GM23338 (cell line): Measurements from ENCODE around the gene HIVEP1. TPM values are rescaled to one million over a fixed set of nuclear protein-coding genes. Genes with fewer than 3 reads are reported as not detected.

ENCODE experiments used
- ATAC-seq: fragments of 200-7000 bp; cut with Tn5 transposase; 3 replicates; pipeline ENCODE4 v1.9.1; 2020
- DNase-seq: peaks from one replicate; pipeline ENCODE4 v3.0.0-alpha.2; 2015; ENCODE audit warnings: low spot score
- H2AFZ ChIP-seq: fragments of 200-600 bp; sonication (generic); 2 replicates; pipeline ENCODE4 v1.8.0; 2016; ENCODE audit warnings: antibody characterized with exemption, mild to moderate bottlenecking, moderate library complexity
- H3F3A ChIP-seq: fragments of 200-600 bp; sonication (generic); replicated peaks from 2 replicates; pipeline ENCODE4 v1.8.0; 2017; ENCODE audit warnings: antibody characterized with exemption, mixed run types, low read depth
- H3K27ac ChIP-seq: fragments of 200-600 bp; sonication (generic); 2 replicates; pipeline ENCODE4 v1.6.1; 2016; ENCODE audit warnings: low read depth
- H3K27me3 ChIP-seq: fragments of 200-600 bp; sonication (generic); 2 replicates; pipeline ENCODE4 v1.8.0; 2016; ENCODE audit warnings: mild to moderate bottlenecking, mixed run types, moderate library complexity; ENCODE audit not compliant: insufficient read depth
- H3K36me3 ChIP-seq: fragments of 200-600 bp; sonication (generic); 2 replicates; pipeline ENCODE4 v1.8.0; 2016; ENCODE audit warnings: mild to moderate bottlenecking; ENCODE audit not compliant: insufficient read depth
- H3K4me1 ChIP-seq: fragments of 200-600 bp; sonication (generic); 2 replicates; pipeline ENCODE4 v1.8.0; 2016; ENCODE audit warnings: mild to moderate bottlenecking, moderate library complexity; ENCODE audit not compliant: insufficient read depth
- H3K4me2 ChIP-seq: fragments of 200-600 bp; sonication (generic); 2 replicates; pipeline ENCODE4 v1.7.1; 2017; ENCODE audit warnings: mixed run types
- H3K4me3 ChIP-seq: fragments of 200-600 bp; sonication (generic); 2 replicates; pipeline ENCODE4 v1.6.1; 2016; ENCODE audit warnings: mixed run types
- H3K79me2 ChIP-seq: fragments of 200-600 bp; sonication (generic); replicated peaks from 2 replicates; pipeline ENCODE4 v1.8.0; 2017; ENCODE audit warnings: mild to moderate bottlenecking; ENCODE audit not compliant: insufficient read depth
- H3K9me2 ChIP-seq: fragments of 200-600 bp; sonication (generic); 2 replicates; pipeline ENCODE4 v1.8.0; 2017; ENCODE audit not compliant: insufficient read depth
- H4K20me1 ChIP-seq: fragments of 200-600 bp; sonication (generic); replicated peaks from 2 replicates; pipeline ENCODE4 v1.8.0; 2017; ENCODE audit warnings: mild to moderate bottlenecking; ENCODE audit not compliant: insufficient read depth
- H3K27ac Mint-ChIP-seq: 2 replicates; pipeline ENCODE4 v1.8.0; 2020; ENCODE audit warnings: inconsistent platforms, mild to moderate bottlenecking, moderate library complexity, mixed read lengths
- H3K27me3 Mint-ChIP-seq: 3 replicates; pipeline ENCODE4 v1.8.0; 2022; ENCODE audit warnings: low read depth, mild to moderate bottlenecking, moderate library complexity, mixed read lengths, inconsistent platforms; ENCODE audit not compliant: insufficient read depth, poor library complexity
- H3K36me3 Mint-ChIP-seq: 3 replicates; pipeline ENCODE4 v1.8.0; 2021; ENCODE audit warnings: low read depth, mild to moderate bottlenecking, inconsistent platforms, moderate library complexity, mixed read lengths
- H3K4me1 Mint-ChIP-seq: 3 replicates; pipeline ENCODE4 v1.8.0; 2020; ENCODE audit warnings: mild to moderate bottlenecking, inconsistent platforms, mixed read lengths
- H3K4me3 Mint-ChIP-seq: 3 replicates; pipeline ENCODE4 v1.8.0; 2021; ENCODE audit warnings: moderate library complexity, mild to moderate bottlenecking, inconsistent platforms, mixed read lengths
- H3K9me3 Mint-ChIP-seq: 3 replicates; pipeline ENCODE4 v1.8.0; 2020; ENCODE audit warnings: moderate library complexity, mild to moderate bottlenecking, inconsistent platforms, mixed read lengths
- CREB1 ChIP-seq: fragments of 250-450 bp; sonication (Bioruptor Pico); IDR thresholded peaks from 2 replicates; pipeline ENCODE4 v1.5.0; 2020; ENCODE audit warnings: low read depth, mild to moderate bottlenecking, moderate library complexity
- CTCF ChIP-seq, 2 experiments: fragments of 200-600 bp in 1 of 2; sonication (generic) in 1 of 2; conservative IDR thresholded peaks; 2 replicates each; pipeline versions ENCODE4 v1.5.1 to v1.6.1; 2016 to 2017; ENCODE audit warnings: antibody characterized with exemption in 2 of 2, low read depth in 2 of 2, mild to moderate bottlenecking in 2 of 2, moderate library complexity in 1 of 2
- EZH2phosphoT487 ChIP-seq: fragments of 200-600 bp; sonication (generic); IDR thresholded peaks from one replicate; pipeline ENCODE4 v1.8.1; 2018; ENCODE audit warnings: antibody characterized with exemption; ENCODE audit not compliant: unreplicated experiment
- POLR2AphosphoS5 ChIP-seq: IDR thresholded peaks from 2 replicates; pipeline ENCODE4 v1.6.1; 2016; ENCODE audit warnings: antibody characterized with exemption, low read depth
- REST ChIP-seq: IDR thresholded peaks from one replicate; pipeline ENCODE4 v1.6.1; 2018; ENCODE audit warnings: antibody characterized with exemption; ENCODE audit not compliant: unreplicated experiment
- STAT1 ChIP-seq: IDR thresholded peaks from one replicate; pipeline ENCODE4 v1.6.1; 2016; ENCODE audit warnings: antibody characterized with exemption; ENCODE audit not compliant: unreplicated experiment
- polyA plus RNA-seq: library from polyadenylated mRNA; unstranded; fragments of >200 nt; fragmentation: Nextera tagmentation; extraction: Ambion mirVana; gene quantifications from 2 replicates; pipeline ENCODE4 v1.2.1, GENCODE V29; 2016
- total RNA-seq: library from RNA; depleted of rRNA; stranded (reverse); fragments of >200 nt; shearing (Covaris generic); gene quantifications from 2 replicates; pipeline ENCODE4 v1.2.3, GENCODE V29; 2014

The HIVEP1 gene
- total and polyA plus RNA-seq, 2 experiments from 2014 or later = 10.1 to 21.7 TPM

GRCh38 chr6:12009876-12010634 is 2.1 kb upstream of the HIVEP1 start:
- H3K9me3 Mint-ChIP-seq = 0 out of 3 replicates have a peak, but pooled peaks cover 10% of the 10 kb centered on the region
- Histone ChIP-seq H3K4me2 (peak overlapping the region; percentile 92), H3K4me1 (peaks cover 28% of the 10 kb centered on the region), H3K79me2 (peaks cover 23% of the 10 kb centered on the region), H4K20me1 (no peaks in the 10 kb centered on the region), H3K36me3 (no peaks in the 10 kb centered on the region), H2AFZ (peak overlapping the region; percentile 93), H3K27ac (peak overlapping the region; percentile 99), H3K9me2 (no peaks in the 10 kb centered on the region), H3K27me3 (peaks cover 15% of the 10 kb centered on the region), H3F3A (peaks cover 15% of the 10 kb centered on the region; the same call in 1 of the 2 replicates), H3K4me3 (peak overlapping the region; percentile 95)
- DNase-seq = no peak
- TF ChIP-seq POLR2AphosphoS5 (no peak), CTCF (conservative IDR thresholded peaks at IDR 0.05; ENCODE audit: low read depth in 2 of 2) (no peak), STAT1 (no peak), REST (no peak)
- H3K36me3 Mint-ChIP-seq = peaks cover 14% of the 10 kb centered on the region; the same call in 2 of the 3 replicates
- peaks cover 25% of the 10 kb centered on the region for H3K4me1 Mint-ChIP-seq
- H3K4me3 Mint-ChIP-seq = peak overlapping the region; percentile 89
- peaks cover 9% of the 10 kb centered on the region for H3K27me3 Mint-ChIP-seq
- peak overlapping the region; percentile 97 for H3K27ac Mint-ChIP-seq
- no peak for ATAC-seq

- H3K4me1 Mint-ChIP-seq = peaks cover 29% of the 10 kb centered on the region
- Histone ChIP-seq H3K4me2 (peak overlapping the region; percentile 92), H3F3A (peaks cover 15% of the 10 kb centered on the region; the same call in 1 of the 2 replicates), H3K36me3 (no peaks in the 10 kb centered on the region), H2AFZ (peak overlapping the region; percentile 93), H3K4me3 (peak overlapping the region; percentile 95), H4K20me1 (no peaks in the 10 kb centered on the region), H3K9me2 (no peaks in the 10 kb centered on the region), H3K27me3 (peaks cover 15% of the 10 kb centered on the region), H3K27ac (peak overlapping the region; percentile 99), H3K4me1 (peaks cover 28% of the 10 kb centered on the region), H3K79me2 (peaks cover 30% of the 10 kb centered on the region)
- H3K4me3 Mint-ChIP-seq = peak overlapping the region; percentile 89
- peak; percentile 33 for ATAC-seq
- H3K27me3 Mint-ChIP-seq = peaks cover 9% of the 10 kb centered on the region
- peak overlapping the region; percentile 97 for H3K27ac Mint-ChIP-seq
- 0 out of 3 replicates have a peak, but pooled peaks cover 10% of the 10 kb centered on the region for H3K9me3 Mint-ChIP-seq
- DNase-seq = peak; percentile 80
- H3K36me3 Mint-ChIP-seq = peaks cover 21% of the 10 kb centered on the region; the same call in 2 of the 3 replicates
- TF ChIP-seq EZH2phosphoT487 (no peak), CREB1 (CRISPR knock-in tag) (0 out of 2 replicates have a peak, but pooled peaks have one; percentile 6), CTCF (conservative IDR thresholded peaks at IDR 0.05; ENCODE audit: low read depth in 2 of 2) (no peak)
These were observed 1.4 kb upstream of the HIVEP1 start for GRCh38 chr6:12010635-12011275.
